ENCODE results near the gene ADPRS.

The ADPRS gene

DNA sequence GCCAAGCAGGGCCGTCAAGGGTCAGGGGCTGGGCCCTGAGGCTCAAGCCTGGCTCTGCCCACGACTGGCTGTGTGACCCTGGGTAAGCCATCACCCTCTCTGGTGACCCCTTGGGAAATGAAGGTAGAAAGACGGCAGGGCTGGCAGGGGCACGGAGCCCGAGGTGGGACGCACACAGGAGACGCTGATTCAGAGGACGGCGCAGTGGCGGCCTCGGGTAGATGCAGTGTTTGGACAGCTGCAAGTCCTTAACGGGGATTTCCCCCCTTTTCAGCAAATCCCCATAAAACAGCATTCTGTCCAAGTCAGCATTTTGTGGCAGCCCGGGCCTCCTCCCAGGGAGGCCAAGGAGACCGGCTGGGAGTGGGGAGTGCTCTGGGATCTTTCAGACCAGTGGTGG lies 19.6 kb downstream of the ADPRS start:
- no peak for DNase-seq (ENCODE audit: low read depth in 2 of 2)

- DNase-seq (ENCODE audit: low read depth in 2 of 2), result no peak
Observed at GRCh38 chr1:36109041-36109679, 20.5 kb downstream of the ADPRS start.

GRCh38 chr1:36111151-36111550 lies 22.5 kb downstream of the ADPRS start:
- DNase-seq (ENCODE audit: low read depth in 2 of 2), result no peak

- no peak for DNase-seq (ENCODE audit: low read depth in 2 of 2)
Observed at GRCh38 chr1:36112823-36113222, 24.1 kb downstream of the ADPRS start.

GRCh38 chr1:36114371-36114770 lies 25.7 kb downstream of the ADPRS start:
- no peak for DNase-seq (ENCODE audit: low read depth in 2 of 2)

- no peak for DNase-seq (ENCODE audit: low read depth in 2 of 2)
Observed at GRCh38 chr1:36115200-36115669, 26.5 kb downstream of the ADPRS start.

- no peak for DNase-seq (ENCODE audit: low read depth in 2 of 2)
Observed at GRCh38 chr1:36115931-36116330, 27.2 kb downstream of the ADPRS start.

DNA sequence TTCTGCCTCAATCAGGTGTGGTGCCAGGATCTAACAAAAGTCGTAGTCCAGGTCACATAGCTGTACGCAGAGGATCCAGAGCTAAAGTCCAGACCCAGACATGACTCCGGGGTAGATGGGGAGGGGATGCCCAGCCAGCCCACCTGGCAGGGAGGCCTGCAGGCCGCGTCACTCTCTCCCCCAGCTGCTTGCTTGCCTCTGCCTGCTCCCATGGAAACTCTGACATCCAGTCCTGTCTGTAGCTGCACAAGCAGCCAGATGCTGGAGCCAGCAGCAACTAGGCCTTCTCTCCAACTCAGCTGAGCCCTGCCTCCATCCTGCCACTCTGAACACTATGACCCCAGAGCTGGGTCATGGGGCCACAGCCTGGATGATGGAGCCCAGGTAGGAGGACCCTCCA lies 28.2 kb downstream of the ADPRS start:
- DNase-seq (ENCODE audit: low read depth in 2 of 2), result no peak

DNA sequence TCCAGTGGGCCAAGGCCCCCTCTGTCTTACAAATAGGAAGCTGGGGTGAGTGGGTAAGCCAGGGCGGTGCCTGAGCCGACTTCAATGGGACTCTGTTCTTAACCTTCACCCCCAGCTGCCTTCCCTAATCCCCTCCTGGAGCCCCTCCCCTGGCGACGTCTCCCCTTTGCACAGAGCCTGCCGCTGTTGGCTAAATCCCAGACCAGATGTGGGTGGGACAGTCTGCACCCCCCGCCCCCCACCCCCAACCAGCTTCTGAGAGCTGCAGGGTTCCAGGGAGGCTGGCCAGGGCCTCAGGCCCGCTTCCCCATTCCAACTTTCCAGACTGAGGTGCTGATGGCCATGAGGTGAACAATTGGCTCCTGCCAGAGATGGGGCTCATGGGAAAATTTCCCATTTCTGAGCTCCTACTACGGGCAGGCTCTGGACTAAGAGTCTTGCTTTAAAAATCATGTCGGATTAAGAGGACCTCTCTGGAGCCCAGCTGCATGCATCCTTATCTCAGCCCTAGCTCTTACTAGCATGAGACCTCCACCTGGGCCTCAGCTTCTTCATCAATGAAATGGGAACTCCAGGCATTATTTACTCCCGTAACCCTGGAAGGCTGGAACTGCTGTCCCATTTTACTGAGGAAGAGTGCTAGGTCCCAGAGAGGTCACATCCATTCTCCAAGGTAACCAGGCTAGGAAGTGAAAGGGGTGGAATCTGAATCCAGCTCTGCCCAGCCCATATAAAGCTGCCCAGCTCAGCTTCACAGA lies 29.9 kb downstream of the ADPRS start:
- no peak for DNase-seq (ENCODE audit: low read depth in 2 of 2)

GRCh38 chr1:36119456-36119855 lies 30.8 kb downstream of the ADPRS start:
- no peak for DNase-seq (ENCODE audit: low read depth in 2 of 2)

DNA sequence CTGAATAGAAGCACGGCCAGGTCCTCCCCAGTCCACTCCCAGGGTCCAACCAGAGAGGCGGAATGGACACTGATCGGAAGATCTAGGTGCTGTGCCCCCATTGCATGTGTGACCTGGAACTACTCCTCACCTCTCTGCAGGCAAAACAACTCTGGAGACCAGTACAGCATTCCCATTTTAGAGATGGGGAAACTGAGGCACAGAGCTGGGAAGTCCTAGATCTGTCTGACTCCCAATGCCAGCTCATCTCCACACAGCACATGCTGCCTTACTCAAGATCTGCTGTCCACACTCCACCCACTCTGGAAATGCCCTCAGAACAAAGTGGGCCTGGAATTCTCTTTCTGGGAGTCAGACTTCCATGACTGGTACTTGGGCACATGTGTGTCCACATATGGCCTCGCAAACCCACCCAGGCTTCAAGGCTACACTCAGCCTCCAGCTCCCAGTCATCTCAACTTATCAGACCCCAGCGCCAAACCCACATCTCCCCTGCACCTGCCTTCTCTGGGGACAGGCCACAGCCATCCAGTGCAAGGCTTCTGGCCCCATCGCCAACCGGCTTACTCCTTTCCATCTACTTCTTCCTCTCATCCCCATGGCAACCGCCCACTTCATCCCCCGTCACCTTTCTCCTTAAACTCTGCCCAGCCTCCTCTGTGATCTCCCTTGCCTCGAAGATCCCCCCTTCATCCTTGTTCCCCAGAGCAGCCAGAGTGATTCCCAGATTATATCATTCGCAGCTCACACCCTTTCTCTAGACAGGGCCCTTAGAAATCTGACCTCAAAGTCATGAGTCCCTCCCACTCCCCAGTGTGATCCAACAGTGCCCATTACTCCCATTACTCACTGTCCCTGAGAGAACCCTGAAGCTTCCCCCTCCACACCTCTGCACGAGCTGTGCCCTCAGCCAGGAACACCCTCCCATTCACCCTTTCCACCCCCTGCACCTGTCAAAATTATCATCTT lies 33.7 kb downstream of the ADPRS start:
- DNase-seq (ENCODE audit: low read depth in 2 of 2), result no peak

DNA sequence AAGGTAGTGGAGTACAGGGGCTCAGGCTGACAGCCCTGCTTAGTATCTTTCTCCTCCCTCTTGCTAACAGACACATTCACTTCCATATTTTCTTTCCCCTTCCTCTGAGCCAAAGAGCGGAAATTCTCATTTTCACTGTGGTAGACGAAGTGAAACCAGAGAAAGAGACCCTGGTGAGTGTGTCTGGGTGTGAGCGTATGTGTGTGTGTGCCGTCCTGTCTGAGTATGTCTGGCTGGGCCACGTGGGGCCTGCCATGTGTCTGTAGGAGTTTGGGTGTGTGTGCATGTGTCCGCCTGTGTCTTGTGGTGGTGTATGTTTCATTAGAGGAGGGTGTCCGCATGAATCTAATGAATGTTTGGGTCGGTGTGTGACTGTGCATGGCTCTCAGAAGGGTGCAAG lies 34.7 kb downstream of the ADPRS start:
- DNase-seq (ENCODE audit: low read depth in 2 of 2), result no peak

DNA sequence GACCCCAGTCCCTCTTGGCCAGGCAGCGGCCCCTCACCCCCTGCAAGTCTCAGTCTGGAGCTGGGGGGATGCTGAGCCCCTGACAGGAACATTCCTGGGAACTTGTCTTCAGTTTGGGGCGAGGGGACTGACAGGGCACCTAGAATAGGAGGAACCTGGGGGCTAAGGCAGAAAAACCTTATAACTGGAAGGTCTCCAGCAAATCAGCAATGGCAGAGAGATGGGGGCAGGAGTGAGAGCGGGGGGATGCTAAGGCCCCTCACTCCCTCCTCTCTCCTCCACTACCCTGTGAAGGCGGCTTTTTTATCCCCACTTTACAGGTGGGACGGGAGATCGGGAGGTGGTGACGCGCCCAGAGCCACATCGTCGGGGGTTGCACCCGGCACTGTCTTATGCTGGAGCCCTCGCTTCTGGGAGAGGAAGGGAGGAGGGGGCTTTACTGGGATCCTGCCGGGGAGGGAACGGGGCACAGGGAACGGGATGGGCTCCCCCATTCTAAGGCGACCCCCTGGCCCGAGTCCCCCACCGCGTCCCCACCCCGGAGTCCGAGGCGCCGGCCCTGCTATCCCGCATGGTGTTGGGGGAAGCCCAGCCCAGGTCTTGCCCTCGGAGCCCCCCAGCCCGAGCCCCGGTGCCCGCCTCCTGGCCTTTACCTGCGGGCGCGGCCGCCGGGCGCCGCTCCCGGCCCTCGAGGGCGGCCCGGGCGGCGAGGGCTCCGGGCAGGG lies 35.9 kb downstream of the ADPRS start:
- no peak for DNase-seq (ENCODE audit: low read depth in 2 of 2)

- DNase-seq (ENCODE audit: low read depth in 2 of 2), result no peak
Observed at GRCh38 chr1:36125129-36125991, 36.7 kb downstream of the ADPRS start, which contains the start of gene COL8A2. Gene COL8A2 (minus strand): TSS chr1:36125222. CDS start chr1:36100242, 24,980 bp downstream.

- DNase-seq (ENCODE audit: low read depth in 2 of 2), result no peak
Observed at GRCh38 chr1:36126005-36126716, 37.5 kb downstream of the ADPRS start.

DNA sequence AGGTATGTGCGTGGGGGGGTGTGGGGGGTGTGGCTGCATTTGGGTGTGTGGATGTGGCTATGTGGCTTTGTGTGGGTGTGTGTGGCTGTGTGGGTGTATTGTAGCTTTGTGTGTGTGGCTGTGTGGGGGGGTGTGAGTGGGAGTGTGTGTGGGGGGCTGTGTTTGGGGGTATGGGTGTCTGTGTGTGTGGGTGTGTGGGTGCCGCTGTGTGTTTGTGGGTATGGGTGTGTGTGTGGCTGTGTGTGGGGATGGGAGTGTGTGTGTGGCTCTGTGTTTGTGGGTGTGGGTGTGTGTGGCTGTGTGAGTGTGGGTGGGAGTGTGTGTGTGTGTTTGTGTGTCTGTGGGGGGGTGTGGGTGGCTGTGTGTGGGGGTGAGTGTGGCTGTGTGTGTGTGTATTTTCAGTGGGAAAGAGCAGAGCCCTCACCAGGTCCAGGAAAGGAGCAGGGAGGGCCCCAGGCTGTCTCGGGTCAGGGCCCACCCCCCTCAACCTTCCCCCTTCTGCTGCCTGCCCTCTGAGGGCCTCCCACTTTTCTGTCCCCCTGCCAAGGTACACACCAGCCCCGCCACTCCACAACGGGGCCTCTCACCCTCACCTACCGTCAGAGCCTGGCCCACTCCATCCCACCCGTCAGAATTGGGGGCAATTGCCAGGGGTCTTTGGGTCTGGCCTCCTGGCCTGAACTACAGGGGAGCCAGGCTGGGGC lies 38.3 kb downstream of the ADPRS start:
- DNase-seq (ENCODE audit: low read depth in 2 of 2), result no peak

DNA sequence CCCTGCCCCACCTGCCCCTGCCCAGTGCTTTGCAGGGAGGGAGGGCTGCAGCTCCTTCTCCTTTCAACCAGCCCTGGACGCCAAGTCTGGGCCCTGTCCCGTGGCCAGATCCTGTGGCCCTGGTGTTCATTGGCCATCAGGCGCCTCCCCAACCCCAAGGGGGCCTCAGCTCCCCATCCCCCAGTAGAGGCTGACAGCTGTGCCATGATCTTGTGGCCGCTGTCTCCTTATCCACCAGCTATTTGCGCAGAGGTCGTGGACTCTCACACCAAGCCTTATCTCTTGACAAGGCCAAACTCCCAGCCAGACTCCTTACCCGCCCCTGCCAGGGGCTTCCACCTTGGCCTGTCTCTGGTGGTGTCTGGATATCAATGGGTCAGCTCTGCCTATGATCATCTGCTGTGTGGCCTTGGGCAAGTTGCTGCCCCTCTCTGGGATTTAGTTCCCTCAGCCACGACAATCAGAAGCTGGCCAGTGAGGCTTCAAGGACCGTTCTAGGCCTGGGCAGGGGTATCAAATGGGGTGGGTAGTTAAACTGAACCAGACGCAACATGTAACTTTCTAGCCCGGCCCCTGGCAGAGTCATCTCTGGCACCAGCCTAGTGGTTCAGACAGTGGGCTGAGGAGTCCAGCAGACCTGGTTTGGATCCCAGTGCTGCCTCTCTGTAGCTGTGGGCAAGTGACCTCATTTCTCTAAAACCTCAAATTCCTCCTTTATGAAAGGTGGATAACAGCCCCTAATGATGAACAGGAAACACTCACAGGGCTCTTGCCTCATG lies 39.6 kb downstream of the ADPRS start:
- no peak for DNase-seq (ENCODE audit: low read depth in 2 of 2)

GRCh38 chr1:36128905-36129206 lies 40.2 kb downstream of the ADPRS start:
- no peak for DNase-seq (ENCODE audit: low read depth in 2 of 2)

DNA sequence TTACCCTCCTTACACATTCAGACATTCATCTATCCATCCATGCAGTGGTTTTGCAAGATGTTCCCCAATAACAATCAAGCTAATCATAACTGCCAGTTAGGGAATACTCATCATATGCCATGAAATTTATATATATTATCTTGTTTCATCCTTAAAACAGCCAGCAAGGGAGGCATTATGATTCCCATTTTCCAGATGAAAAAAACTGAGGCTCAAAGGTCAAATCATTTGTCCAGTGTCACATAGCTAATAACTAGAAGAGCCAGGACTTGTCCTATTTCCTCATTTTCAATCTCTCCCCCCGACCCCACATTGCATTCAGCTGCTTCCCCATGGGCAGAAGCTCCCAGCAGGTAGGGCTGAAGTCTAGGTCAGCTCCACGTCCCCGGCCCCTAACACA lies 43.3 kb downstream of the ADPRS start:
- no peak for DNase-seq (ENCODE audit: low read depth in 2 of 2)
